ENCODE results near the gene RNF14.
A peak's percentile ranks its signal among the peaks of the same experiment; 100 is the strongest.
"Not testable (repeated sequence)": the region's sequence is repeated elsewhere in the genome, so short reads cannot be mapped to it uniquely, and the experiment has no call there.

The RNF14 gene, protein sequence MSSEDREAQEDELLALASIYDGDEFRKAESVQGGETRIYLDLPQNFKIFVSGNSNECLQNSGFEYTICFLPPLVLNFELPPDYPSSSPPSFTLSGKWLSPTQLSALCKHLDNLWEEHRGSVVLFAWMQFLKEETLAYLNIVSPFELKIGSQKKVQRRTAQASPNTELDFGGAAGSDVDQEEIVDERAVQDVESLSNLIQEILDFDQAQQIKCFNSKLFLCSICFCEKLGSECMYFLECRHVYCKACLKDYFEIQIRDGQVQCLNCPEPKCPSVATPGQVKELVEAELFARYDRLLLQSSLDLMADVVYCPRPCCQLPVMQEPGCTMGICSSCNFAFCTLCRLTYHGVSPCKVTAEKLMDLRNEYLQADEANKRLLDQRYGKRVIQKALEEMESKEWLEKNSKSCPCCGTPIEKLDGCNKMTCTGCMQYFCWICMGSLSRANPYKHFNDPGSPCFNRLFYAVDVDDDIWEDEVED

GRCh38 chr5:141968914-141969608 lies at the start of gene RNF14:
TSS of gene RNF14 (plus strand) at chr5:141969105. CDS start at chr5:141973589, 4,484 bp downstream.
- peak; percentile 92 for DNase-seq

GRCh38 chr5:141919218-141920119 lies 49.4 kb upstream of the RNF14 start:
- no peak for DNase-seq

DNA sequence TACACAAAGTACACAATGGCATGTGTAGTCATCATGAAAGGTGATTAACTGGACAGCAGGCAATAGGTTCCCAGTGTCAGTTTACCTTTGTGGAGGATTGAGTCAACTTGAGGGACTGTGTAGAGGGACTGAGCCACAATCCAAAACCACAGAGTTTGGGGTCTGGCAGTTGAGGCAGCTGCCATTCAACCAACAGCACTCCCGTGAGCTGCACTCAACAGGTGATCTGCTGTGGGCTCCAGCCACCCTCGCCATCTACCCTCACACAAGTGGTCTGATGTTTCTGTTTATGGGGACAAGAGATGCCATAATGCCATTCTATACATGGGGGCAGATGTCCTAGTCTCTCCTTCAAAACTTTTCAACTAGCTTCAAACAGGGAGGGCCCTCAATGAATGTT lies 48.1 kb upstream of the RNF14 start:
- DNase-seq: no peak

GRCh38 chr5:141922827-141923447 lies 46.0 kb upstream of the RNF14 start:
- not testable (repeated sequence) for DNase-seq

GRCh38 chr5:141923448-141924313 lies 45.2 kb upstream of the RNF14 start, which contains the start of gene DELE1:
TSS of gene DELE1 (plus strand) at chr5:141923871. CDS start at chr5:141923942, 71 bp downstream.
- DNase-seq: peak; percentile 92

DNA sequence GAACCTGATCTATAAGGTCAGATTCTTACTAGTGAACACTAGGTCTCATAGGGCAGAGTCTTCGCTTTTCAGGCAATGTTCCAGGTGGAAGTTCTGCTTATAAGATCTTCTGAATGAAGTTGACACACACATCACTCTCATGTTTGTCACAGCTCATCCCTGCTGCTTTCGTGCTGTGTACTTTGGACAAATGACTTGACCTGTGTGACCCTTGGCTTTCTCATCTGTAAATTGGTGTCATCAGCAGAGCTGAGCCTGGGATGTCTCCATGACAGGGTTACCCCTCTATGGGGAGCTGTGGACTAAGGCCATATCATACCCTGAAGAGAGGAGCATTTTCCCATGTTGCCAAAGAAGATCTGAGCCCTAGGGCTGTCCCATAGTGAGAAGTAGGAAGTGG lies 42.5 kb upstream of the RNF14 start:
- DNase-seq: no peak

DNA sequence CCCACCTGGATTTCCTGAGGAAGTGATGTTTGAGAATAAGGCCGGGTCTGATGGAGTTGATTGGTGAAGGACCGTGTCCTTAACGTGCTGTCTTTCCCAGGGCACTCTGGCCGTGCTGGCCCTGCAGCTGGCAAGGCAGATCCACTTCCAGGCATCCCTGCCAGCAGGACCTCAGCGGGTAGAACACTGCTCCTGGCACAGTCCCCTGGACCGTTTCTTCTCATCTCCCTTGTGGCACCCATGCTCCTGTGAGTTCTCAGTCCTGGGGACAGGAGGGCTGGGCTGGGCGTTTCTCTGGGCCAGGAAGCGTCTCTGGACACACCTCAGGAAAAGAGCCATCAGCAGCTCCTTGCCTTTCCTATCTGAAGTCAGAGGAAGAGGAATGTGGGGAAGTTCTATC lies 40.9 kb upstream of the RNF14 start:
- no peak for DNase-seq

DNA sequence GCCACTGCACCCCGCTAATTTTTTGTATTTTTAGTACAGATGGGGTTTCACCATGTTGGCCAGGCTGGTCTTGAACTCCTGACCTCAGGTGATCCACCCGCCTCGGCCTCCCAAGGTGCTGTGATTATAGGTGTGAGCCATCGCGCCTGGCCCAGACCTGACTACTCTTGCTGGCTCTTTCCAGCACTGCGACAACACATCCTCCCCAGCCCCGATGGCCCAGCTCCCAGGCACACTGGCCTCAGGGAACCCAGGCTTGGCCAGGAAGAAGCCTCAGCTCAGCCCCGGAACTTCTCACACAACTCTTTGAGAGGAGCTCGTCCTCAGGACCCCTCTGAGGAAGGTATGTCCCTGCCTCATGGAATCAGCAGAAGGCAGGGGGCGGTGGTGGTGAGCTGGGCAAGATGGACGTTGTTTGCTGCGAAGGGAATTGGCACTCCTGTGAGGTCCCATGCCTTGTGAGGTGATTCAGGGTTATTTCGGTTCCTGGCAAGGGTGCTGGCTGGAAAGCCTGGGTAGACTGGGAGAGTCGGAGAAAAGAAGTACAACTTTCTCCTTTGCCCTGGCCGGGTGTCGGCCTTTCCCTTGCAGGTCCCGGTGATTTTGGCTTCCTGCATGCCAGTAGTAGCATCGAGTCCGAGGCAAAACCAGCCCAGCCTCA lies 39.4 kb upstream of the RNF14 start:
- DNase-seq: no peak

GRCh38 chr5:141931694-141932093 lies 37.2 kb upstream of the RNF14 start:
- DNase-seq: no peak

DNA sequence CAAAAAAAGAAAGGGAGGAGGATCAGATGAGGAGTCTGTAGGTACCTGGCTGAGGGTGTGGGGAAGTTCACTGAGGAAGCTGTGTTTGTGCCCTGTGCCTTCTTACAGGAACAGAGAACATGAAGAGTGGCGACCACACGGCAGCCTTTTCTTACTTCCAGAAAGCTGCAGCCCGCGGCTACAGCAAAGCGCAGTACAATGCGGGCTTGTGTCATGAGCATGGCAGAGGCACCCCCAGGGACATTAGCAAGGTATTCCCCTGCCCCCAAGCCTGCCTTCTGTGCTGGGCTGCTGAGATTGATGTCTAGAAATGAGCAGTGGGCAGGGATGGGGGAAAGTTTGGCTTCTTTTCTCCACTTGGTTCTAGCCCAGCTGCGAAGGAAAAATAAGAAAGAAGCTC lies 35.8 kb upstream of the RNF14 start:
- DNase-seq: no peak

- DNase-seq: no peak
Observed at GRCh38 chr5:141934099-141934844, 34.6 kb upstream of the RNF14 start.

GRCh38 chr5:141935538-141935937 lies 33.4 kb upstream of the RNF14 start:
- no peak for DNase-seq

- no peak for DNase-seq
Observed at GRCh38 chr5:141940695-141941271, 28.1 kb upstream of the RNF14 start.

- DNase-seq: no peak
Observed at GRCh38 chr5:141941307-141941706, 27.6 kb upstream of the RNF14 start.

DNA sequence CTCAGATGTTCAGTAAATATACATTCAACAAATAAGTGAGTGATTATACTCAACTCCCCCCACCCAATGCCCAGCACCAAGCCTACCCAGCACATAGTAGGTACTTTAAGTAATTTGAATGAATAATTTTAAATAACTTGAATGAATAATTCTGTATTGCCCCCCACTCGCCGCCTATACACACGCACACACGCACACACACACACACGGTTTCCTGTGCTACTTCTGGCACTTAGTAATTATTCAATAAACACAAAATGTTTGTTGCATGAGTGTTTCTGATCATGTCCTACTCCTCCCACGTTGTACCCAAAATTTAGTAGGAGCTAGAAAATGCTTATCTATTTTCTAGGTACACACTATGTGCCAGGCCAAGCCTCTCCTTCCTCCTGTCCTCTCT lies 27.1 kb upstream of the RNF14 start:
- no peak for DNase-seq

- DNase-seq: no peak
Observed at GRCh38 chr5:141942185-141942857, 26.6 kb upstream of the RNF14 start.

GRCh38 chr5:141944076-141944475 lies 24.8 kb upstream of the RNF14 start:
- DNase-seq: no peak

GRCh38 chr5:141945511-141946051 lies 23.3 kb upstream of the RNF14 start:
- no peak for DNase-seq

GRCh38 chr5:141947316-141947715 lies 21.6 kb upstream of the RNF14 start:
- no peak for DNase-seq

Data from midbrain (tissue), 1 donor.